Epidermal melanocyte (primary cell): ENCODE data around the gene GLCCI1.
"Not testable (repeated sequence)": the region's sequence is repeated elsewhere in the genome, so short reads cannot be mapped to it uniquely, and the experiment has no call there.

ENCODE experiments used
- DNase-seq: peaks from one replicate; pipeline ENCODE4 v3.0.0; 2011; ENCODE audit warnings: low spot score; ENCODE audit not compliant: insufficient read length

The GLCCI1 gene

DNA sequence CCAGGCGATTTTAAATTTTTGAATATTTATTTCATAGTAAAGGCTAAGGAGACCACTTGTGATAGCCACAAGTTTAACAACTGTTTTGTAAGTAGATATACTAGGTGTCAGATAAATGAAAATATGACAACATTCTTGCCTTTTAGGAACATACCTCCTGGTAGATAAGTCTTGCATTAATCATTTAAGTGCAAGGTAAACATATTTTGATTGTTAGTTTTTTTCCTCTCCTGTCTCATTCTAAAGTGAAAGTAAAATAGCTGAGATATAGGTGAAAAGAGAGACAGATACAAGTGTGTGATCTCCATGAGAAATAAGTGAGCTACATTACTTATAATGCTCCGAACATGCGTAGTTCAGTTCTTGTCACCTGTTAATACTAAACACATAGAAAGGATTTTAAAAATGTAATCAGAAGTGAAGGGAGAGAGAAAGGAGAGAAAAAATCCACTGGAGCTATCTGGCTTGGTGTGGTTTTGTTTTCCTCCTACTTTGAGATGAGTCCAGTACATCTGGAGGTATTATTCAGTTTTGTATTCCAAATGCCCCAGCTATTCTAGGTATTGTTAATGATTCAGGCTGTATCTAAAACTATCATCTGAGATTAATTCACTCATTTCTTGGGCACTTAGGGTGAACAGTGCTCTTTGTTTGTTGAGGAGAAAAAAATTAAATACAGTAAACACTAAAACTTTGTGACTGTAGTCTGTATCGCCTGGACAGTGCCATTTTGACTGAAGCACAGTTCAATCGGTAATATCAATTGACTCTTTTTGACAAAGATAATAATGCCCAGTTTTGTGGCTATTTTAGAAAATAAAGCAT, 21.2 kb downstream of the GLCCI1 start:
- no peak for DNase-seq

DNA sequence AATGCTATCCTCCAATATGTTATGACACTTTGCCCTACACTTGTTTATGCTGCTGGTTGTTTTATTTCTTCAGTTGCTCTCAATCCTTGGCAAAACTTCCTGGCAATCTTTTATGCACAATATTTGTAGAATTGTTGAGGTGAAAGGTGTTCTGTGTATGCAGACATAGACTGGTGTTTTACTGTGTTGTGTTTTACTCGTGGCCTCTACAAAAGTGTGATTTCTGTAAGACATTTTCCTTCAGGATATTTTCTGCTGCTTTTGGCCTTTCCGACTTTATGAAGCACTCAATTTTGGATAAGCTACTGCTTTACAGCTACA, 21.8 kb downstream of the GLCCI1 start:
- DNase-seq, result no peak

DNA sequence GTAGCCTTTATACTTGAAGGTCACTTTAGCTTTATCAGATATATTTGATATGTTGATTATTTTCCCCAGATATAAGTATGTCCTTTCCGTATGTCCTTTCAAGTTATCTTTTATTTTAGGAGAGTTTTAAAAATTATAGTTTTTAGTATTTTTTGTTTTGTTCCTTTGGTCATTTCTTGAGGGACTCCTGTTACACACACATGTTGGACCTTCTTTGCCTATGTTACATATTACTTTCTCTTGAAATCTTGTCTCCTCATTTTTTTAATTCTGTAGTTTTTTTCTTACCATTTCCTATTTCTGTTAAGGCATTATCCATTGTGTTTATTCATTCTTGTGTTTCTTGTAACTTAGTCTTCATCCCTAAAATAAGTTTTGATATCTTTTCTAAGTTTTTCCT, 23.9 kb downstream of the GLCCI1 start:
- no peak for DNase-seq

DNA sequence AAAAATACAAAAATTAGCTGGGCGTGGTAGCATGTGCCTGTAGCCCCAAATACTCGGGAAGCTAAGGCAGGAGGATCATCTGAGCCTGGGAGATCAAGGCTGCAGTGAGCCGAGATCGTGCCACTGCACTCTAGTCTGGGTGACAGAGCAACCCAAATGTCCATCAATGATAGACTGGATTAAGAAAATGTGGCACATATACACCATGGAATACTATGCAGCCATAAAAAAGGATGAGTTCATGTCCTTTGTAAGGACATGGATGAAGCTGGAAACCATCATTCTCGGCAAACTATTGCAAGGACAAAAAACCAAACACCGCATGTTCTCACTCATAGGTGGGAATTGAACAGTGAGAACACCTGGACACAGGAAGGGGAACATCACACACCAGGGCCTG, 26.8 kb downstream of the GLCCI1 start:
- DNase-seq, result not testable (repeated sequence)

DNA sequence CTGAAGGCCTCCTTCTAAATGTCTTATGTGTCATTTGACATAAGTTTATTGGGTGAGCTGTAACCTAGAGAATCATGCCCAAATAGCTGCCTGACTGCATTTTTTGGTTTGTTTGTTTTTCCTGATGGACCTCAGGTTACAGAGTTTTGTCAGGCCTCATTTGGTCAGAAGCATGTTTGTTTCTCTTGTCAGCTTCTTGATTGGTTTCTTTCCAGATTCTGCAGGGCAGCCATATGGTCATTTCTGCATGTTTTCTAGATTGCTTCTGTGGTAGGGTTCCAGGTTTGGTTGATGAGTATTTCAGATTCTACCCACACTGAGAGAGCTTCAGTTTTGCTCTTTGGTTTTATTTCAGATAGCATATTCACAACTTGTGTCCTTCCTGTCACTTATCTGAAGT, 28.0 kb downstream of the GLCCI1 start:
- no peak for DNase-seq

DNA sequence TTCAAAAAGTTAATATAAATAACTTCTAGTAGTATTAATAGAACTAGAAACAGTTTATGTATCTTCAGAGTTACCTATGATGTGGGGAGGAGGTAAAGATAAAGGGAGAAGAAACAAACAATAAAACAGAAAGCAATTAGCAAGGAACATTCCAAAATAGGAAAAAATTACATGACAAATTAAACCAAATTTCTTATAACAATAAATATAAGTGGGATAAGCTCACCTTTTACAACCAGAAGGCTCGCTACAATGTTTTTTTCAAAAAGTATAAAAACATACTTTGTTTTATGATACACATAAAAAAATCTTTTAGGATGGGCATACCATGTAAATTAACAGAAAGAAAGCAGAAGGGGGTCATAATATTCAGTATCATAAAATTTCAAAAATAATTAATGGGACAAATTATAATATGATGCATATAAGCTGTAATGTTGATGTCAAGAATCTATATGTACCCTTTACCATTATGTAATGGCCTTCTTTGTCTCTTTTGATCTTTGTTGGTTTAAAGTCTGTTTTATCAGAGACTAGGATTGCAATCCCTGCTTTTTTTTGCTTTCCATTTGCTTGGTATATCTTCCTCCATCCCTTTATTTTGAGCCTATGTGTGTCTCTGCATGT, 31.8 kb downstream of the GLCCI1 start:
- no peak for DNase-seq

DNA sequence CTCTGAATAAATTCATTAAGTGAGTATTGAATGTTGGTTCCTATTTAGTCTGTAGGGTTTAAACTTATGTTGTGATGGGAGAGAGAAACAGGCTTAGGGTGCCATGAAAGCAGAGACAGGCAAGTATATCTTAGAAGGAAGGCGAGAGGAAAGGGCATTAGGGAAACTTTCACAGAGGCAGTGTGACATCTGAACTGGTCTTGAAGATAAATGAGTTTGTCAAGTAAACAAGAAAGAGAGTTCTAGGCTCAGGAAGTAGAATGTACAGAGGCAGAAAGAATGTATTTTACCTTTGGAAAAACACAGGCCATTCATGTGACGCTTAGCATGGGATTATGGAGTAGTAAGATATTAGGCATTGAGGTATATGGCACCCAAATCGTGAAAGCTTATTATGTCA, 34.5 kb downstream of the GLCCI1 start:
- no peak for DNase-seq

DNA sequence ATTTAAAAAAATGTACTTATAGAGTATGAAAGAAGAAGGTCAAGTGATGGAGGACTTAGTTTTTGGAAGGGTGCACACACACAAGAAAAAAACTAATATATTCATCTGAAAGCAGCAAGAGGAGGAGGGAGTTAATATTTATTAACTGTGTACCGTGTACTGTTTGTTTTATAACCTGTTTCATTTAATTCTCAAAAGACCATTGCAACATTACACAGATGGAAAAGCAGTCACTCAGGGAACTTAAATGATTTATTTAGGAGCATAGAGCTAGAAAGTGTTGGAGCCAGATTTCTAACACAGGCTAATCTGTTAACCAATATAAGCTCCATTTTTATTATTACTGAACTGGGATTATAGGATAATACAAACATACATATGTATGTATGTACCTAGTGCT, 36.7 kb downstream of the GLCCI1 start:
- DNase-seq, result no peak

DNA sequence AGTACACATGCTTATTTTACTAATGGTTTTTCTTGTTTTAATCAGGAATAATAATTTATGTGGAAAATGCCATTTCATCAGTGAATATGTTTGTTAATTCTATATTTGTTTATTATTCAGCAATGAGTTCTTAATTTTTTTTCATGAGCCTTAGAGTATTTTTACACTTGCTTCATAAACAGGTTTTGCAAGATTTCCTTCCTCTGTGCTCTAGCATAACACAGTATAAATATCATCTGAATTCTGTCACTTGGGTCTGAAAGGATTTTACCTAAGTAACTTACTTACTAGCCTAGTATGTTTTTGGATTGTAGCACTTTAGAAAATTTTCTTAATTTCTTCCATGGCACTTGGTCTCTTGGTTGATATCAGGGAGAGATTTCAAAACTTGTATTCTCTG, 45.8 kb downstream of the GLCCI1 start:
- DNase-seq, result no peak

DNA sequence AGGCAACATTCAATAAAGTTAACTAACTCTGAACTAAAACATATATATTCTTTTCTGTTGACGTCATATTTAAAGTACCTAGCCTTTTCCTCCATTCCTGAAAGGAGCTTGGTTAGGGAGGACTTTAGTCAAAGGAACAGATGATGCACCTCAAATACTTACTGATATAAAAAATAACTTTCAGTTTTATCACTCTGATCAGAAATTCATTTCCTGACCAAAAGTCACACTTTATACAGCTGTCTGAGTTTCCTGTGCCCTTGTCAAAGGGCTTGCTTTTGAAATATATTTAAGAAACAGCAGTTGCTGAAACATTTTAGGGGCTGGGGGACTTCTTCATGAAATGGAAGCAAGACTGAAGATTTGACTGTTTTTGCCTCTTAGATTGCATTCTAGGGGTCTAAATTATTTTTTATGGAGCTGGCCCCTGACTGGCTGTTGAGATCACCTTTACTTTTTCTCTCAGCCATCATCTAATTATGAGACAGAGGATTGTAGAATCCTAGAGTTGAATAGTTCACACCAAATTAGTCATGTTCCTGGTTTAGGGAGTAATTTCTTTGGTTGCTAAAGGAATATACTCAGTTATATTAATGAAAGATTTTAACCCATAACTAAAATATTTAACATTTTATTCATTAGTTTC, 46.6 kb downstream of the GLCCI1 start:
- DNase-seq, result no peak

DNA sequence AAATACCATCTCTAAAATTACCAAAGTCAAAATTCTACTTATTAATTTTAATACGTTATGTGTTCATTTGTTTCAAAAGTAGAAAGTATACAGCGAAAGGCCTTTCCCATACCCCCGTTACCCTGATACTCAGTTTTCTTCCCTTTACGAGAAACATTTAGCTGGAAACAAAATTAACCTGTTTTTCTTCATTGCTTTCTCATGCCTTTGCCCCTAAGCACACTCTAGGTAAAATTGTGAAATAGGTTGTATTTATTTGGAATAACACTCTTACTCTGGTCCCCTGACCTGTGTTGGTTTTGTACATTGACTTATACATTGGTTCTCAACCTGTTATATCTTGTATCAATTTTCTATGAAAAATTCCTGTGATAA, 47.1 kb downstream of the GLCCI1 start:
- no peak for DNase-seq

DNA sequence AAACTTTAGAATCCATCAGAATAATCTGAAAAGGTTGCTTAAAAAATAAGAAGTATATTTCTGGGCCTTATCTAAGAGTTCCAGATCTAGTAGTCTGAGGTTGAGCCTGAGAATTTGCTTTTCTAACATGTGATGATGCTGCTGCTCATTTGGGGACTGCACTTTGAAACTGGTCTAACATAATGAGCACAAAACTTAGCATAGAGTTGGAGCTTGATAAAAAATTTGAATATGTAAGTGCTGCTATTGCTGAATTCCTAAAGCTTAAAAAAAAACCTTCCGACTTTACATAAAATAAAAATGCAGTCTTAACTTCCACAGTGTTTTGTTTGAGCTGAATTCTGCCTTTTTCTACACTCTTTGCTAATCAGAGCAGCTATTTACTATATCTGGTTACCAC, 48.8 kb downstream of the GLCCI1 start:
- DNase-seq, result no peak

DNA sequence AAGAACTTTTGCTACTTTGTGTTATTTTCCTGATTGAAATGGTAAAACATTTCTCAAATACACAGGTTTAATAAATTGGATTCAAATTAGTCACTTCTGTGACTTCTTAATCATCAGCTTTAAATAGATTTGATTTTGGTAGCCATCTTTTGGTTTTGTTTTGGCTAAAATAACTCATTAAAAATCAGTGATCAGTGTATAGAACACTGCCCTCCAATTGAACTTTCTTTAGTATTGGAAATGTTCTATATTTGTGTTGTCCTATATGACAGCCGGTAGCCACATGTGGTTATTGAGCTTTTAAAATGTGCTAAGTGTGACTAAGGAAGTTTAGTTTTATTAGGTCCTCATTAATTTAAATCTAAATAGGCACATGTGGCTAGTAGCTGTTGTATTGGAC, 50.4 kb downstream of the GLCCI1 start:
- no peak for DNase-seq

DNA sequence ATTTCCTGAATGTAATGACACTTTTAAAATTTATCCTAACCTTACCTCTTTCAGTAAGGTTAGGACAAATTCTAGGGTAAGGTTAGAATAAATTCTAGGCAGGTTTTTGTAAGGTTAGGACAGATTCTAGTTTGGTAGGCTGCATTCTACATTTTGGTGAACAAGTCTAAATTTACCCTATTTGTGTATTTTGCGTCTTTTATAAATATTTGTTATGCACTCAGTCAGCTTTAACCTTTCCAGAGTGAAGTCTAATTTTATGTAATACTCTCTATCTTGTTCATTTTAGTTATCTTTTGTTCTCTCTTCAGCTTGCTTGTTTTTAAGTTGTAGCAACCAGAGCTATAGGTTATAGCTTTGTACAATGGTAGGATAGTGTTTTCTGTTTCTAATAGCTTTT, 54.0 kb downstream of the GLCCI1 start:
- DNase-seq, result no peak

DNA sequence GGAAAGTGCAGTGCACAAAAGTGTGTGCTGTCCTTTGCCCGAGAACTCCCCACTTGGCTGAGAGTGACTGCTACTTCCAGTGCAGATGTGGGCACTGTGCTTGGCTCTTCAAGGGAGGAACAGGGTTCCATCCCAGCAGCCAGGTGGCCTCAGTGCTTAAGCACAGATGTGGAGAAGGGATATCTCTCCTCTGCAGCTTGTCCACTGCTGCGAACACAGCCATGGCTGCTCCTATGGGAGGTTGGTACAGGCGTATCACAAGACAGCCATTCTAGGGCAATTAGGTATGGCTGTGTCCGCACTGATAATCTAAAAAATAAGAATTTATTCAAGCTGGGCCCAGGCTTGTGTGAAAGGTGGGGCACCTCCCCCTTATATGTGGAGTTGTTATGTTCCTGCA, 66.6 kb downstream of the GLCCI1 start:
- DNase-seq, result no peak

DNA sequence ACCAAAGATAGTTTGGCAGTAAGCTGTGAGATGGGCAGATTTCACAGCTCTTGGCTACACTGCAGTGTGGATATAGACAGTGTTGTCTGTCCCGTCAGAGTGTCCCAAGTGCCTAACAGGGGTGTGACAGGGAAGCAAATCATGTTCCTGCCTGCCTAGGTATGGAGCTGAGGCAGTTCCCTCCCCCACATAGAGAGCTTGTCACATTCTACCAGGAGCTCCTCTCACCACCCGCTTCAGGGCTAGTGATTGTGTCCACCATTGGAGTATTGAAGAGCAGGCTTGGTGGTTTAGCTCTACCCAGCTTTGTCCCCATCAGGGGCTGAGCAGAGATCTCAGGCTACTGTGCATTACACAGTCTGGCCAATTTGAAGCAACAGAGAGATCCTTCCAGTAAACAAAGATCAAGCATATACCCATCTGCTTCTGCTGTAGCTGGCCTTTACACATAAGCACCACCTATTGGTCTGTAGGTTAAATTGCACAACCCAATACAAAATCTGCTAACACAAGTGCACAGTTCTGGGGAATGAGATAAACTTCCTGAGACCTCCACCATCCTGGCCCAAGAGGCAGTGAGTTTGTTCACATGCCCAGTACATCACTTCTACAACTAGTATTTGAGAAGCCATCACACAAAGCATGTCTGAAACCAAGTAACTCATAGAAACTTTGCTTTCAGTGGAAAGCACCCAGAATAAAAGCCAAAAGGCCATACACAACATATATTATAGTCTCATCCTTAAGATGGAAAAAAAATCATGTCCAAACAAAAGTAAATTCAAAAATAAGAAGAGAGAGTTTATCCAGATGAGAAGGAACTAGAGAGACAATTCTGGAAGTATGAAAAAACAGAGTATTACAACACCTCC, 67.3 kb downstream of the GLCCI1 start:
- DNase-seq, result no peak

DNA sequence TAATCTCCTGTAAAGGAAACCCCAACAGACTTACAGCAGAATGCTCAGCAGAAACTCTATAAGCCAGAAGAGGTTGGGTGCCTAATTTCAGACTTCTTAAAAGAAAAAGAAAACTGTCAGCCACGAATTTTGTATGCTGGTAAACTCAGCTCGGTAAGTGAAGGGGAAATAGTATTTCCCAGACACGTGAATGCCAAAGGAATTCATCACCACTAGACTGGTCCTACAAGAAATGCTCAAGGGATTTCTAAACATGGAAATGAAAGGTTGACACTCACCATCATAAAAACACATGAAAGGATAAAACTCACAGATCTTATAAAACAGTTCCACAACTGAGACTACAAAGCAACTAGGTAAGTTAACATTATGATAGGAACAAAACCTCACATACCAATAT, 68.6 kb downstream of the GLCCI1 start:
- no peak for DNase-seq

DNA sequence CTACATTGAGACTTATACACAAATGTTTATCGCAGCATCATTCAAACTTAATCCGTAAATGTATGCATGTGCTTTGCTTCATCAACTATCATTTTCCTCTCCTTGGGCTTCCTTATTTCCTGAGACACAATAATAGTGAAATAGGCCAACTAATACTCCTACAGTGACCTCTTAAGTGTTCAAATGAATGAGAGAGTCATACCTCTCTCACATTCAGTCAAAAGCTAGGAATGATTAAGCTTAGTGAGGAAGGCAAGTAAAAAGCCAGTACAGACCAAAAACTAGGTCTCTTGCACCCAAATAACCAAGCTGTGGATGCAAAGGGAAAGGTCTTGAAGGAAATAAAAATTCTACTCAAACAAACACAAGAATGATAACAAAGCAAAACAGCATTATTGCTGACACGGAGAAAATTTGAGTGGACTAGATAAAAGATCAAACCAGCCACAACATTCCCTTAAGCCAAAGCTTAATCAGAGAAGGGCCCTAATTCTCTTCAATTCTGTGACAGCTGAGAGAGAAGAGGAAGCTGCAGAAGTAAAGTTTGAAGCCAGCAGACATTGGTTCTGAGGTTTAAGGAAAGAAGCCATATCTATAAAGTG, 72.3 kb downstream of the GLCCI1 start:
- DNase-seq, result no peak

DNA sequence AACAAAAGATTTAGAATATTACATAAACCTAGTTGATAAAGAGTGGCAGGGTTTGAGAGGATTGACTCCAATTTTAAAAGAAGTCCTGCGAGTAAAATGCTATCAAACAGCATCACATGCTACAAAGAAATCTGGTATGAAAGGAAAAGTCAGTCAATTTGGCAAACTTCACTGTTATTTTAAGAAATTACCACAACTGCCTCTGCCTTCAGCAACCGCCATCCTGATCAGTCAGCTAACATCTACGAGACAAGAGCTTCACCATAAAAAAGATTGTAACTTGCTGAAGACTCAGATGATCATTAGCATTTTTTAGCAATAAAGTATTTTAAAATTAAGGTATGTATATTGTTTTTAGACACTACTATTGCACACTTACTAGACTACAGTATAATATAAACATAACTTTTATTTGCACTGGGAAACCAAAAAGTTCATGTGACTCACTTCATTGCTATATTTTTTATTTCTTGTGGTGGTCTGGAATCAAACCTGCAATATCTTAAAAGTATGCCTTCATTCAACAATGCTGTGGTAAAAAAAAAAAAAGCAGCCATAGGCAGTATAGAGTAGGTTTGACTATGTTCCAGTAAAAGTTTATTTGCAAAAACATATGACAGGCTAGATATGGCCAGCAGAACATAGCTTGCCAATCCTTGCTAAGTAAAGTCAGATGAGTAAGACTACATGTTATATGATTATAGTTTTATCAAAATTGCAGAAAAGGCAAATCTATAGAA, 74.4 kb downstream of the GLCCI1 start:
- DNase-seq, result no peak

DNA sequence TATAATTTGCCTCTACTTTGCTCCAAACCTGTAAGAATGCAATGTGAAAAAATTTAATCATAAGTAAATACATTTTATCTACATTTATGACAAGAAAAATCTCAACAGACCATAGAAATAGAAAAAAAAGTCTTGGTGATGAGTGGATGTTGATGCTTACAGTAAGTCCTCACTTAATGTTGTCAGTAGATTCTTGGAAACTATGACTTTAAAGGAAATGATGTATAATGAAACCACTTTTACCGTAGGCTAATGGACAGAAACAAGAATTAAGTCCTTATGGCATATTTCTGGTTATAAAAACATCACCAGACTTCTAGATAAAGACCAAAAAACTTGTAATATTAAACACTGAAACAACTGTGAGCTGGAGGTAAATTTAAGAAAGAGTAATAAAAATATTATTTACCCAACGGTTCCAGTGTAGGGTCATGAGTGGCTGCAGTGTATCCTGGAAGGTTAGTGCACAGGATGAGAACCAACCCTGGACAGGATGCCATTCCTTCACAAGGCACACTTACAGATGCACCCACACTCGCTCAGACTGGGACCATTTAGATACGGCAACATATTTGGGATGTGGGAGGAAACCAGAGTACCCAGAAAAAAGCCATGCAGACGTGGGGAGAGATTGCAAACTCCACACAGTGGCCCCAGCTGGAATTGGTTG, 76.3 kb downstream of the GLCCI1 start:
- DNase-seq, result no peak
